Heart left ventricle (tissue), 16 donors: ENCODE measurements around the gene CSN2. TPM values are rescaled to one million over a fixed set of nuclear protein-coding genes. Genes with fewer than 3 reads are reported as not detected.

Source experiments
- ATAC-seq, 4 donors: fragments of 200-7000 bp; cut with Tn5 transposase; one replicate each; pipeline ENCODE4 v1.9.1; 2020 to 2022; ENCODE audit warnings: moderate library complexity in 4 of 4, mild to moderate bottlenecking in 3 of 4, moderate number of reproducible peaks in 1 of 4
- DNase-seq, 5 donors: peaks; one replicate each; pipeline ENCODE4 v3.0.0-alpha.2; 2020
- H3K27ac ChIP-seq, 12 donors: fragments of 200-600 bp; sonication (generic) in 4 of 12; one replicate each; pipeline versions ENCODE4 v1.5.0 to v1.8.0; 2016 to 2022; ENCODE audit warnings: mild to moderate bottlenecking in 2 of 12
- H3K27me3 ChIP-seq, 9 donors: fragments of 200-600 bp; sonication (generic) in 2 of 9; one replicate each; pipeline versions ENCODE4 v1.5.1 to v1.8.0; 2016 to 2022; ENCODE audit warnings: mild to moderate bottlenecking in 3 of 9
- H3K36me3 ChIP-seq, 9 donors: fragments of 200-600 bp; sonication (generic) in 2 of 9; one replicate each; pipeline versions ENCODE4 v1.5.0 to v1.8.0; 2018 to 2022; ENCODE audit warnings: mild to moderate bottlenecking in 2 of 9
- H3K4me1 ChIP-seq, 12 donors: fragments of 200-600 bp; sonication (generic) in 4 of 12; one replicate each; pipeline versions ENCODE4 v1.5.0 to v1.8.0; 2016 to 2022; ENCODE audit warnings: mild to moderate bottlenecking in 3 of 12
- H3K4me3 ChIP-seq, 12 donors: fragments of 200-600 bp; sonication (generic) in 4 of 12; one replicate each; pipeline versions ENCODE4 v1.5.0 to v1.8.0; 2017 to 2022; ENCODE audit warnings: mild to moderate bottlenecking in 9 of 12, moderate library complexity in 4 of 12
- H3K9me3 ChIP-seq, 12 donors: fragments of 200-600 bp; sonication (generic) in 4 of 12; one replicate each; pipeline versions ENCODE4 v1.5.0 to v1.8.0; 2016 to 2022; ENCODE audit warnings: mild to moderate bottlenecking in 1 of 12
- POLR2A ChIP-seq, 2 donors: fragments of 450-650 bp; IDR thresholded peaks; one replicate each; pipeline ENCODE4 v1.6.1; 2017; ENCODE audit warnings: antibody characterized with exemption in 2 of 2, mild to moderate bottlenecking in 2 of 2, moderate library complexity in 2 of 2
- WGBS, 4 donors: extraction: QIAGEN DNeasy Blood & Tissue Kit in 2 of 4; methylation state at CpG; one replicate each; pipeline versions ENCODE4 v1.1.5 to v1.1.7; 2013 to 2018; 5-methylcytosine and 5-hydroxymethylcytosine counted together
- intact Hi-C, 10 donors: fragments of 100-400 bp; cut with DNase I; formaldehyde crosslinking; loops; one replicate each; pipeline versions ENCODE4 v1.11.1 to v1.14.2; 2022
- polyA plus RNA-seq, 2 donors: library from polyadenylated mRNA; stranded (reverse); fragments of 200-250 nt; gene quantifications; one replicate each; pipeline ENCODE4 v1.2.3, GENCODE V29; 2013
- total RNA-seq, 9 donors: library from RNA; depleted of rRNA in 2 of 9; stranded (reverse); fragments of >200 nt in 2 of 9; fragmentation: NEBNext Ultra II Directional in 3 of 9; extraction: Animal tissue kit (Norgen Biotek cat#: 25700) in 3 of 9; gene quantifications; one replicate each; pipeline versions ENCODE4 v1.1.0 to v1.2.4, GENCODE V29; 2016 to 2023
- TF ChIP-seq, protein P1 (sequence below), 12 donors: fragments of 200-600 bp; sonication (generic) in 4 of 12; IDR thresholded peaks; one replicate each; pipeline versions ENCODE4 v1.5.0 to v1.8.0; 2018 to 2022; ENCODE audit warnings: antibody characterized with exemption in 12 of 12, mild to moderate bottlenecking in 5 of 12
- donor health status: ischemic (EF 13 %, LVEDD 7.1; RV severe dilation, severe dysfunction).
- donor health status: healthy with polysubstance abuse.
- donor health status: DM: no; HTN: yes; CAD: no.
- donor health status: DM: no; HTN: no; CAD: no.
- donor health status: ischemic (EF 25% LVEDD 6.9; RV normal size, moderate dysfunction).
- donor health status: ischemic (EF 25% LVEDD 5.7; RV mildly dilated, moderate dysfunction).
- donor health status: healthy.
- donor health status: DM: yes; HTN: yes; CAD: no.
- donor health status: ischemic (EF 35%, LVEDD 5.7; RV mildly dilated, moderate dysfunction).
- donor health status: nonischemic (EF 11% LVEDD 7.7; RV severe dilation, severe dysfunction).
- donor health status: DM: yes; HTN: yes; CAD: no.
- donor health status: PGD.
- donor health status: ischemic (EF 29% LVEDD 5.4; RV normal size, mild dysfunction).
- donor health status: nonischemic (EF 23%, LVEDD 6.1; RV moderate dilation, normal function).

CSN2 gene
- total and polyA plus RNA-seq, 11 donors: not detected

DNA sequence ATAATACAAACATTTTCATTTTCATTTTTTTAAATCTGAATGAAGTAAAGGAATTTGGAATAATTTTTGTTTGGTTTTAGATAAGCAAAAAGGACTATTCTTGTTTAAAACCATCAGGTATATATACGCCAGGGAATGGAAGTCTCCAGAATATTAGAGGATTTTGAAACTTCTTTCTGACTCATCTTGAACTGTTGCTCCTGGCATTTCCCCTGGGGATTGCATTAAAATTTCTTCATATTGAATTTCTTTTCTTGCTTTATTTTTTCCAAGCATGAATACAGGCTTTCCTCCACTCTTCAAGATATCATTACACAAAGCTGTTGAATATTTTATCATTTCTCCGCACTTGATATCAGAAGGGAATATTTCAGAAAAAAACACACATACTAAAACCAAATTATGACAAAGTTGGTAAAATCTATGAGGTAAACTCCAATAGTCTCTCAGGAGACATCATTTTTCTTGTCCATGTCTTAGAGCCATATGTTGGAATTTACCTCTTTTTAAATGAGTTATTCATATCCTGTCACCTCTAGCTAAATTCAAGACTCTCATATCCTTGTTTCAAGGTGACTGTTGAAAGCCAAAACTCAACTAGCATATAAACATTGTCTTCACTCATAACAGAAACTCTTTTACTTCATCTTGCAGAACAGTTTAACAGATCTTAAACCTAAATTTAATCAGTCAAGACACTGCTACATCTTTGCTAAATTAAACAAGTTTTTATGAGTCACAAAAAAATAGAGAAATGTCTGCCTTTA, 55.3 kb downstream of the CSN2 start:
- no peaks in the 10 kb centered on the region for H3K36me3 ChIP-seq
- H3K9me3 ChIP-seq: no peaks in the 10 kb centered on the region
- intact Hi-C loops: no loop called here
- no peak overlapping the region for H3K4me3 ChIP-seq
- no peak overlapping the region for H3K27ac ChIP-seq
- no peaks in the 10 kb centered on the region for H3K4me1 ChIP-seq
- no peaks in the 10 kb centered on the region for H3K27me3 ChIP-seq
- DNase-seq (no peak), ATAC-seq (no peak)
- TF ChIP-seq, protein P1, sequence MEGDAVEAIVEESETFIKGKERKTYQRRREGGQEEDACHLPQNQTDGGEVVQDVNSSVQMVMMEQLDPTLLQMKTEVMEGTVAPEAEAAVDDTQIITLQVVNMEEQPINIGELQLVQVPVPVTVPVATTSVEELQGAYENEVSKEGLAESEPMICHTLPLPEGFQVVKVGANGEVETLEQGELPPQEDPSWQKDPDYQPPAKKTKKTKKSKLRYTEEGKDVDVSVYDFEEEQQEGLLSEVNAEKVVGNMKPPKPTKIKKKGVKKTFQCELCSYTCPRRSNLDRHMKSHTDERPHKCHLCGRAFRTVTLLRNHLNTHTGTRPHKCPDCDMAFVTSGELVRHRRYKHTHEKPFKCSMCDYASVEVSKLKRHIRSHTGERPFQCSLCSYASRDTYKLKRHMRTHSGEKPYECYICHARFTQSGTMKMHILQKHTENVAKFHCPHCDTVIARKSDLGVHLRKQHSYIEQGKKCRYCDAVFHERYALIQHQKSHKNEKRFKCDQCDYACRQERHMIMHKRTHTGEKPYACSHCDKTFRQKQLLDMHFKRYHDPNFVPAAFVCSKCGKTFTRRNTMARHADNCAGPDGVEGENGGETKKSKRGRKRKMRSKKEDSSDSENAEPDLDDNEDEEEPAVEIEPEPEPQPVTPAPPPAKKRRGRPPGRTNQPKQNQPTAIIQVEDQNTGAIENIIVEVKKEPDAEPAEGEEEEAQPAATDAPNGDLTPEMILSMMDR (IDR thresholded peaks at IDR 0.05): no peak
- no peak for TF ChIP-seq POLR2A (IDR thresholded peaks at IDR 0.05)
- 67 to 79% (median 76%) methylated on average over 2 of the region's 2 CpGs for WGBS, 4 donors

DNA sequence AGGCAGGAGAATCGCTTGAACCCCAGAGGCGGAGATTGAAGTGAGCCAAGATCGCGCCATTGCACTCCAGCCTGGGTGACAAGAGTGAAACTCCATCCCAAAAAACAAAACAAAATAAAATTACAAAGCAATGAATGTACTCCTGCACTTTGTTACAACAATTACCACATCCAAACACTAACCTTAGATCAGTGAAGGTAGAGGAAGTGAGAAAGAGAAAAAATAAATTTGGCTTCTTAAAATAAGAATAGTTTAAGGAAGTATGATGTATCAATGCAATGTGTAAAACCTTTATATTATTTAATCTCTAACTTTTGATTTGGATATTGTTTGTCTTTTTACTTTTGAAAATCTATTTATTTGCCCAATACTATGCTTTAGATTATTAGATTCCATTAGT, 56.3 kb downstream of the CSN2 start:
- no peaks in the 10 kb centered on the region for H3K4me1 ChIP-seq
- TF ChIP-seq POLR2A (IDR thresholded peaks at IDR 0.05): no peak
- TF ChIP-seq, protein P1 (IDR thresholded peaks at IDR 0.05): no peak
- no peak overlapping the region for H3K4me3 ChIP-seq
- intact Hi-C loops: no loop called here
- no peak overlapping the region for H3K27ac ChIP-seq
- peaks cover 0 to 4% (median 0%) of the 10 kb centered on the region in 12 donors for H3K9me3 ChIP-seq
- ATAC-seq: no peak
- H3K36me3 ChIP-seq: no peaks in the 10 kb centered on the region
- no peak for DNase-seq
- no peaks in the 10 kb centered on the region for H3K27me3 ChIP-seq
- WGBS, 4 donors: 89 to 96% (median 92%) methylated on average over 4 of the region's 4 CpGs

DNA sequence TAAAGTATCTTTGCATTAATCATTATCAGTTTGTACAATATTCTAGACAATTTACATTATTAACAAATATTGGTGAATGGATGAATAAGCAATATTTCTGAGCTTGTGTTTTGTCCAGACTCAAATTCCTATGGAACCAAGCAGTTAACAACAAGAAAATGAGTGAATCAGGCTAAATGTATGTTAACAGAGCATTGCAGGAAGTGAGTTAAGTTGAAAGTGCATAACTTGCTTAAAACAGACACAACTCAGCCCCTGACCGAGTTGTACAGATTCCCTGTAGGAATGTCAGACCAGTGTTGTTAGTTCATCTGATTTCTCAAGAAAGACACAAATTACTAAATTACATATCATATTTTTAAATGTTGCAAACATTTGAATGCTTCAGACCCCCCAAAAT, 58.4 kb downstream of the CSN2 start:
- Histone ChIP-seq H3K4me1 (no peaks in the 10 kb centered on the region), H3K4me3 (no peak overlapping the region), H3K27ac (no peak overlapping the region), H3K27me3 (no peaks in the 10 kb centered on the region), H3K36me3 (no peaks in the 10 kb centered on the region), H3K9me3 (peaks cover 0 to 4% (median 0%) of the 10 kb centered on the region in 12 donors)
- ATAC-seq (no peak), DNase-seq (no peak)
- TF ChIP-seq POLR2A (IDR thresholded peaks at IDR 0.05): no peak
- TF ChIP-seq, protein P1 (IDR thresholded peaks at IDR 0.05): no peak
- WGBS, 4 donors: 33 to 51% (median 39%) methylated on average over 1 of the region's 1 CpG
- intact Hi-C loops: no loop called here

Other genes with a start within 250 kb of the CSN2 start
- 1 to 10 TPM in 2 of 9 donors, under 1 TPM in 7; 0.17 to 1.1 (median 0.72) TPM for gene SULT1B1, start 205.1 kb downstream of the CSN2 start, total RNA-seq
- gene SULT1B1, start 205.1 kb downstream of the CSN2 start, polyA plus RNA-seq: under 1 TPM; 0.15 to 0.49 TPM
- gene SULT1E1, start 105.6 kb downstream of the CSN2 start, total RNA-seq: not detected
- gene SULT1E1, start 105.6 kb downstream of the CSN2 start, polyA plus RNA-seq: not detected
- not detected for gene CSN1S1, start 34.7 kb downstream of the CSN2 start, total RNA-seq
- under 1 TPM in 1 of 2 donors, not detected in 1; 0.12 TPM for gene CSN1S1, start 34.7 kb downstream of the CSN2 start, polyA plus RNA-seq
- gene STATH, start 30.2 kb upstream of the CSN2 start, total RNA-seq: not detected
- gene STATH, start 30.2 kb upstream of the CSN2 start, polyA plus RNA-seq: not detected
- gene HTN3, start 62.7 kb upstream of the CSN2 start, total RNA-seq: not detected
- gene HTN3, start 62.7 kb upstream of the CSN2 start, polyA plus RNA-seq: not detected
- gene HTN1, start 84.7 kb upstream of the CSN2 start, total RNA-seq: not detected
- not detected for gene HTN1, start 84.7 kb upstream of the CSN2 start, polyA plus RNA-seq
- not detected for gene PRR27, start 188.5 kb upstream of the CSN2 start, total RNA-seq
- gene PRR27, start 188.5 kb upstream of the CSN2 start, polyA plus RNA-seq: not detected
- not detected for gene ODAM, start 230.0 kb upstream of the CSN2 start, total RNA-seq
- gene ODAM, start 230.0 kb upstream of the CSN2 start, polyA plus RNA-seq: not detected